ENCODE measurements around the gene FOXP2. TPM values are rescaled to one million over a fixed set of nuclear protein-coding genes. Genes with fewer than 3 reads are reported as not detected.

The FOXP2 gene
- total RNA-seq, result 13.1 and 20.8 TPM in 2 replicates

GRCh38 chr7:114414156-114415063 lies at the start of gene FOXP2:
FOXP2 (plus strand) TSS chr7:114414815; CDS start chr7:114426512, 11,697 bp downstream.

Small RNAs within 50 kb of the gene (small RNA-seq; reads per million reads assigned to genes)
- gene MIR3666, result not detected
- not detected for gene RNA5SP238

Measured in hair follicle dermal papilla cell (primary cell).